T-cell (primary cell): ENCODE results near the gene SIL1. TPM values are rescaled to one million over a fixed set of nuclear protein-coding genes. Genes with fewer than 3 reads are reported as not detected.
A peak's percentile ranks its signal among the peaks of the same experiment; 100 is the strongest.

ENCODE experiments used
- ATAC-seq, 4 experiments: fragments of 200-7000 bp in 3 of 4; fragments of 150-1000 bp in 1 of 4; cut with Tn5 transposase; replicated peaks in 1 of 4; 1 replicate in 3 of 4; 2 replicates in 1 of 4; pipeline ENCODE4 v1.10.0; 2021; ENCODE audit warnings: moderate library complexity in 3 of 4, mild to moderate bottlenecking in 2 of 4, moderate number of reproducible peaks in 1 of 4
- CTCF ChIA-PET, 2 donors: fragments of 300-600 bp; sonication (Branson Sonifier 250); formaldehyde crosslinking; loops; one replicate each; lab custom pipeline; 2022; ENCODE audit warnings: antibody characterized with exemption in 2 of 2; lab: Charles Lee
- POLR2A ChIA-PET, 2 donors: fragments of 300-600 bp; sonication (Branson Sonifier 250); formaldehyde crosslinking; loops; one replicate each; lab custom pipeline; 2022; ENCODE audit warnings: antibody characterized with exemption in 2 of 2; lab: Charles Lee
- DNase-seq, 35 experiments: peaks; one replicate each; pipeline versions ENCODE4 v3.0.0 to v3.0.0-alpha.2; 2013 to 2023
- H3K27ac ChIP-seq: one replicate; pipeline ENCODE4 v1.5.1; 2013; ENCODE audit warnings: low read length
- H3K27me3 ChIP-seq, 2 experiments: replicated peaks in 1 of 2; 1 replicate in 1 of 2; 2 replicates in 1 of 2; pipeline versions ENCODE4 v1.6.1 to v1.7.0; 2013; ENCODE audit warnings: low read length in 1 of 2, mixed read lengths in 1 of 2; ENCODE audit not compliant: control insufficient read depth in 2 of 2, insufficient read depth in 2 of 2; ENCODE audit errors: extremely low read depth in 1 of 2
- H3K36me3 ChIP-seq, 2 donors: 1 replicate in 1 of 2; 2 replicates in 1 of 2; pipeline versions ENCODE4 v1.6.1 to v1.7.0; 2013; ENCODE audit warnings: low read length in 1 of 2; ENCODE audit not compliant: control insufficient read depth in 2 of 2, insufficient read depth in 1 of 2; ENCODE audit errors: extremely low read depth in 1 of 2
- H3K4me1 ChIP-seq, 2 experiments: 1 replicate in 1 of 2; 2 replicates in 1 of 2; pipeline versions ENCODE4 v1.6.1 to v1.7.0; 2013; ENCODE audit warnings: low read length in 2 of 2, mixed read lengths in 1 of 2; ENCODE audit not compliant: insufficient read depth in 2 of 2, control insufficient read depth in 1 of 2; ENCODE audit errors: extremely low read depth in 1 of 2
- H3K4me3 ChIP-seq, 2 donors: 1 replicate in 1 of 2; 2 replicates in 1 of 2; pipeline versions ENCODE4 v1.5.1 to v1.7.0; 2013; ENCODE audit warnings: mild to moderate bottlenecking in 2 of 2, low read length in 1 of 2, moderate library complexity in 1 of 2; ENCODE audit not compliant: control insufficient read depth in 1 of 2; ENCODE audit errors: extremely low read depth in 1 of 2
- H3K9me3 ChIP-seq: 2 replicates; pipeline ENCODE4 v1.7.0; 2013
- H3K27ac Mint-ChIP-seq, 2 donors: one replicate each; pipeline ENCODE4 v1.8.0; 2020 to 2021; ENCODE audit warnings: mild to moderate bottlenecking in 2 of 2, mixed read lengths in 2 of 2
- H3K27me3 Mint-ChIP-seq, 2 donors: one replicate each; pipeline ENCODE4 v1.8.0; 2021 to 2022; ENCODE audit warnings: mixed read lengths in 2 of 2
- H3K36me3 Mint-ChIP-seq: one replicate; pipeline ENCODE4 v1.8.0; 2021; ENCODE audit warnings: mixed read lengths
- H3K4me1 Mint-ChIP-seq, 3 donors: one replicate each; pipeline ENCODE4 v1.8.0; 2020 to 2022; ENCODE audit warnings: mixed read lengths in 3 of 3, mild to moderate bottlenecking in 1 of 3
- H3K4me3 Mint-ChIP-seq, 3 donors: one replicate each; pipeline ENCODE4 v1.8.0; 2020 to 2022; ENCODE audit warnings: mild to moderate bottlenecking in 3 of 3, mixed read lengths in 3 of 3, moderate library complexity in 3 of 3
- H3K9me3 Mint-ChIP-seq, 3 donors: one replicate each; pipeline ENCODE4 v1.8.0; 2020 to 2022; ENCODE audit warnings: mixed read lengths in 3 of 3
- WGBS: methylation state at CpG from one replicate; pipeline ENCODE4 v1.1.5; 2013; ENCODE audit warnings: missing lambda C conversion rate; ENCODE audit not compliant: insufficient coverage; 5-methylcytosine and 5-hydroxymethylcytosine counted together
- total RNA-seq, 35 experiments: library from RNA in 6 of 35; stranded (reverse) in 6 of 35; fragments of 120-200 nt in 1 of 35; gene quantifications; one replicate each; pipeline versions ENCODE4 v1.2.1 to v1.2.4 and lab custom pipeline; 2013 to 2026

SIL1 gene
- total RNA-seq, 5 donors from 2014 or later (not counting 1 experiment from before 2014, with no cell fraction given) = 14.2 to 16.5 (median 15.8) TPM

GRCh38 chr5:138986186-138986800 is 211.9 kb downstream of the SIL1 start:
- Histone ChIP-seq H3K4me3 (no peak overlapping the region), H3K4me1 (peaks cover 7 to 10% of the 10 kb centered on the region in 2 experiments), H3K27ac (no peak overlapping the region), H3K36me3 (peaks cover 0 to 3% of the 10 kb centered on the region in 2 donors), H3K9me3 (no peaks in the 10 kb centered on the region), H3K27me3 (no peaks in the 10 kb centered on the region)
- H3K4me3 Mint-ChIP-seq = no peak overlapping the region
- no peaks in the 10 kb centered on the region for H3K9me3 Mint-ChIP-seq
- ATAC-seq (no peak), DNase-seq (no peak)
- WGBS = 100% methylated on average over 1 of the region's 5 CpGs
- H3K4me1 Mint-ChIP-seq = peaks cover 16 to 21% (median 18%) of the 10 kb centered on the region in 3 donors
- ChIA-PET POLR2A (no interaction called here), CTCF (no interaction called here)
- H3K36me3 Mint-ChIP-seq = peaks cover 16% of the 10 kb centered on the region
- H3K27me3 Mint-ChIP-seq = peaks cover 0 to 6% of the 10 kb centered on the region in 2 donors
- no peak overlapping the region for H3K27ac Mint-ChIP-seq

- no peaks in the 10 kb centered on the region for H3K36me3 ChIP-seq
- peaks cover 10 to 16% of the 10 kb centered on the region in 2 experiments for H3K4me1 ChIP-seq
- Mint-ChIP-seq H3K27ac (no peak overlapping the region), H3K36me3 (peaks cover 16% of the 10 kb centered on the region), H3K4me1 (peaks cover 22 to 27% (median 24%) of the 10 kb centered on the region in 3 donors), H3K27me3 (peaks cover 0 to 6% of the 10 kb centered on the region in 2 donors), H3K9me3 (no peaks in the 10 kb centered on the region), H3K4me3 (no peak overlapping the region)
- no peak for DNase-seq
- no peaks in the 10 kb centered on the region for H3K9me3 ChIP-seq
- H3K27me3 ChIP-seq = no peaks in the 10 kb centered on the region
- no peak for ATAC-seq
- POLR2A ChIA-PET = no interaction called here
- no peak overlapping the region for H3K4me3 ChIP-seq
- no CpG with 5 or more reads among the region's 6 CpGs for WGBS
- CTCF ChIA-PET = no interaction called here
- no peak overlapping the region for H3K27ac ChIP-seq
Measured at GRCh38 chr5:138985683-138986082, 212.5 kb downstream of the SIL1 start.

- Histone ChIP-seq H3K4me1 (peaks cover 14 to 21% of the 10 kb centered on the region in 2 experiments), H3K27ac (no peak overlapping the region), H3K4me3 (no peak overlapping the region), H3K9me3 (no peaks in the 10 kb centered on the region), H3K27me3 (no peaks in the 10 kb centered on the region), H3K36me3 (no peaks in the 10 kb centered on the region)
- 92% methylated on average over 2 of the region's 4 CpGs for WGBS
- H3K4me1 Mint-ChIP-seq = peaks cover 26 to 32% (median 29%) of the 10 kb centered on the region in 3 donors
- peaks cover 14% of the 10 kb centered on the region for H3K36me3 Mint-ChIP-seq
- CTCF ChIA-PET = no interaction called here
- H3K9me3 Mint-ChIP-seq = no peaks in the 10 kb centered on the region
- no peak for ATAC-seq
- POLR2A ChIA-PET = no interaction called here
- H3K27ac Mint-ChIP-seq = no peak overlapping the region
- no peak for DNase-seq
- H3K27me3 Mint-ChIP-seq = peaks cover 0 to 6% of the 10 kb centered on the region in 2 donors
- no peak overlapping the region for H3K4me3 Mint-ChIP-seq
Measured at GRCh38 chr5:138985256-138985655, 212.9 kb downstream of the SIL1 start.

- H3K9me3 ChIP-seq = no peaks in the 10 kb centered on the region
- no peak for ATAC-seq
- Mint-ChIP-seq H3K4me3 (no peak overlapping the region), H3K36me3 (peaks cover 9% of the 10 kb centered on the region), H3K9me3 (no peaks in the 10 kb centered on the region), H3K4me1 (peaks cover 34 to 40% (median 39%) of the 10 kb centered on the region in 3 donors), H3K27ac (no peak overlapping the region), H3K27me3 (peaks cover 0 to 6% of the 10 kb centered on the region in 2 donors)
- H3K36me3 ChIP-seq = no peaks in the 10 kb centered on the region
- H3K27me3 ChIP-seq = no peaks in the 10 kb centered on the region
- H3K4me1 ChIP-seq = peaks cover 20 to 33% of the 10 kb centered on the region in 2 experiments
- DNase-seq = no peak
- POLR2A ChIA-PET = no interaction called here
- H3K4me3 ChIP-seq = no peak overlapping the region
- H3K27ac ChIP-seq = no peak overlapping the region
- CTCF ChIA-PET = no interaction called here
- WGBS = 100% methylated on average over 1 of the region's 2 CpGs
Measured at GRCh38 chr5:138983984-138984383, 214.2 kb downstream of the SIL1 start.

GRCh38 chr5:138981586-138981985 is 216.6 kb downstream of the SIL1 start:
- DNase-seq (peak in 21 of 35 experiments; percentile 2 to 52 (median 14)), ATAC-seq (peak; percentile 32 to 76 (median 72))
- no peaks in the 10 kb centered on the region for H3K9me3 ChIP-seq
- no peak overlapping the region for H3K27ac ChIP-seq
- whole genome bisulfite sequencing = 10% methylated on average over 5 of the region's 7 CpGs
- Mint-ChIP-seq H3K4me1 (peaks cover 34 to 42% (median 39%) of the 10 kb centered on the region in 3 donors), H3K27me3 (peaks cover 0 to 6% of the 10 kb centered on the region in 2 donors), H3K9me3 (no peaks in the 10 kb centered on the region), H3K36me3 (peaks cover 5% of the 10 kb centered on the region), H3K4me3 (peak overlapping the region in 1 of 3 donors; percentile 72), H3K27ac (no peak overlapping the region)
- ChIA-PET POLR2A (interaction anchor here in 1 of 2 donors (1.1 kb wide), 1 partner anchor 10 kb away, joined by 5 read pairs; no protein-coding TSS in a partner anchor), CTCF (no interaction called here)
- no peaks in the 10 kb centered on the region for H3K27me3 ChIP-seq
- H3K4me1 ChIP-seq = peaks cover 20 to 33% of the 10 kb centered on the region in 2 experiments
- H3K4me3 ChIP-seq = no peak overlapping the region
- no peaks in the 10 kb centered on the region for H3K36me3 ChIP-seq

- Histone ChIP-seq H3K27ac (no peak overlapping the region), H3K36me3 (no peaks in the 10 kb centered on the region), H3K4me3 (no peak overlapping the region), H3K27me3 (no peaks in the 10 kb centered on the region), H3K4me1 (peaks cover 20 to 33% of the 10 kb centered on the region in 2 experiments), H3K9me3 (no peaks in the 10 kb centered on the region)
- ChIA-PET POLR2A (no interaction called here), CTCF (no interaction called here)
- WGBS = 100% methylated on average over 3 of the region's 3 CpGs
- H3K4me3 Mint-ChIP-seq = peak overlapping the region in 1 of 3 donors; percentile 72
- H3K9me3 Mint-ChIP-seq = no peaks in the 10 kb centered on the region
- no peak for DNase-seq
- H3K4me1 Mint-ChIP-seq = peaks cover 34 to 42% (median 39%) of the 10 kb centered on the region in 3 donors
- ATAC-seq = no peak
- peaks cover 5% of the 10 kb centered on the region for H3K36me3 Mint-ChIP-seq
- no peak overlapping the region for H3K27ac Mint-ChIP-seq
- peaks cover 0 to 6% of the 10 kb centered on the region in 2 donors for H3K27me3 Mint-ChIP-seq
Measured at GRCh38 chr5:138981131-138981530, 217.0 kb downstream of the SIL1 start.
